SK-N-SH treated with all-trans-retinoic acid at 6 μM for 48 hours (cell line): Measurements from ENCODE around the gene CTCFL.

Experiments
- ATAC-seq: fragments of 200-7000 bp; cut with Tn5 transposase; 3 replicates; pipeline ENCODE4 v1.9.1; 2020; ENCODE audit warnings: mild to moderate bottlenecking, moderate library complexity
- ARNTL ChIP-seq: fragments of 450-650 bp; formaldehyde crosslinking; IDR thresholded peaks from 2 replicates; pipeline ENCODE4 v1.5.0; 2020; ENCODE audit warnings: low read depth, mild to moderate bottlenecking, moderate library complexity, borderline replicate concordance
- BACH2 ChIP-seq: fragments of 250-450 bp; sonication (Bioruptor Pico); IDR thresholded peaks from 2 replicates; pipeline ENCODE4 v1.9.0; 2021; ENCODE audit warnings: mild to moderate bottlenecking, borderline replicate concordance
- CREB5 ChIP-seq: fragments of 250-450 bp; sonication (Bioruptor Pico); IDR thresholded peaks from 2 replicates; pipeline ENCODE4 v1.5.1; 2020; ENCODE audit warnings: low read depth, mild to moderate bottlenecking, moderate library complexity
- CSDC2 ChIP-seq: fragments of 250-450 bp; sonication (Bioruptor Pico); IDR thresholded peaks from 2 replicates; pipeline ENCODE4 v1.5.0; 2020; ENCODE audit warnings: mild to moderate bottlenecking, moderate library complexity
- CSRNP3 ChIP-seq: fragments of 250-450 bp; sonication (Bioruptor Pico); IDR thresholded peaks from 2 replicates; pipeline ENCODE4 v1.5.1; 2021; ENCODE audit warnings: mild to moderate bottlenecking, moderate library complexity
- GLIS3 ChIP-seq: fragments of 250-450 bp; sonication (Bioruptor Pico); IDR thresholded peaks from 2 replicates; pipeline ENCODE4 v1.5.0; 2020; ENCODE audit warnings: mild to moderate bottlenecking, moderate library complexity
- ISL1 ChIP-seq: fragments of 250-450 bp; sonication (Bioruptor Pico); IDR thresholded peaks from 2 replicates; pipeline ENCODE4 v2.1.2; 2022; ENCODE audit warnings: mild to moderate bottlenecking, moderate library complexity
- OSR1 ChIP-seq: fragments of 250-450 bp; sonication (Bioruptor Pico); IDR thresholded peaks from 2 replicates; pipeline ENCODE4 v1.8.0; 2022; ENCODE audit warnings: moderate library complexity, mild to moderate bottlenecking, inconsistent platforms
- PATZ1 ChIP-seq: fragments of 250-450 bp; sonication (Bioruptor Pico); IDR thresholded peaks from 2 replicates; pipeline ENCODE4 v1.8.0; 2020; ENCODE audit warnings: mild to moderate bottlenecking, moderate library complexity, borderline replicate concordance
- POU6F1 ChIP-seq: fragments of 250-450 bp; sonication (Bioruptor Pico); IDR thresholded peaks from 2 replicates; pipeline ENCODE4 v1.8.0; 2021; ENCODE audit warnings: low read depth, mild to moderate bottlenecking, moderate library complexity, borderline replicate concordance
- PPARA ChIP-seq: fragments of 250-450 bp; sonication (Bioruptor Pico); IDR thresholded peaks from 2 replicates; pipeline ENCODE4 v1.5.0; 2020; ENCODE audit warnings: mild to moderate bottlenecking, borderline replicate concordance
- TCF4 ChIP-seq: fragments of 250-450 bp; sonication (Bioruptor Pico); IDR thresholded peaks from 2 replicates; pipeline ENCODE4 v1.8.0; 2021; ENCODE audit warnings: mild to moderate bottlenecking, moderate library complexity, borderline replicate concordance
- TOX ChIP-seq: fragments of 250-450 bp; sonication (Bioruptor Pico); IDR thresholded peaks from 2 replicates; pipeline ENCODE4 v1.8.0; 2021; ENCODE audit warnings: mild to moderate bottlenecking, moderate library complexity, borderline replicate concordance
- TSHZ2 ChIP-seq: fragments of 250-450 bp; sonication (Bioruptor Pico); IDR thresholded peaks from 2 replicates; pipeline ENCODE4 v1.5.0; 2020; ENCODE audit warnings: mild to moderate bottlenecking, moderate library complexity
- ZC3H10 ChIP-seq: fragments of 250-450 bp; sonication (Bioruptor Pico); IDR thresholded peaks from 2 replicates; pipeline ENCODE4 v1.5.1; 2021; ENCODE audit warnings: mild to moderate bottlenecking, moderate library complexity
- ZFP3 ChIP-seq: fragments of 250-450 bp; sonication (Bioruptor Pico); IDR thresholded peaks from 2 replicates; pipeline ENCODE4 v1.5.0; 2020; ENCODE audit warnings: mild to moderate bottlenecking, moderate library complexity
- ZFP30 ChIP-seq: fragments of 450-650 bp; formaldehyde crosslinking; IDR thresholded peaks from 2 replicates; pipeline ENCODE4 v1.5.0; 2022; ENCODE audit warnings: mild to moderate bottlenecking, moderate library complexity
- ZNF565 ChIP-seq: fragments of 450-650 bp; formaldehyde crosslinking; conservative IDR thresholded peaks from 2 replicates; pipeline ENCODE4 v1.5.0; 2020; ENCODE audit warnings: low read depth, mild to moderate bottlenecking, moderate library complexity
- ZNF70 ChIP-seq: fragments of 450-650 bp; formaldehyde crosslinking; IDR thresholded peaks from 2 replicates; pipeline ENCODE4 v1.5.0; 2020; ENCODE audit warnings: mild to moderate bottlenecking, moderate library complexity
- ZNF8 ChIP-seq: fragments of 450-650 bp; formaldehyde crosslinking; IDR thresholded peaks from 2 replicates; pipeline ENCODE4 v1.5.0; 2020; ENCODE audit warnings: mild to moderate bottlenecking, moderate library complexity

The CTCFL gene

GRCh38 chr20:57563522-57563921 lies 38.6 kb upstream of the CTCFL start:
- no peak for ATAC-seq
- TF ChIP-seq CSRNP3 (CRISPR knock-in tag) (no peak), BACH2 (CRISPR knock-in tag) (no peak), CSDC2 (CRISPR knock-in tag) (no peak), POU6F1 (no peak)
- TF ChIP-seq, all 23 proteins: peak for 0

GRCh38 chr20:57562541-57563465 lies 37.9 kb upstream of the CTCFL start:
- no peak for ATAC-seq

GRCh38 chr20:57561356-57562279 lies 36.7 kb upstream of the CTCFL start:
- no peak for ATAC-seq
- no peak for TF ChIP-seq TOX (CRISPR knock-in tag)
- TF ChIP-seq PPARA (CRISPR knock-in tag), result no peak
- TF ChIP-seq ZFP3 (CRISPR knock-in tag), result no peak
- TF ChIP-seq OSR1 (CRISPR knock-in tag), result no peak
- TF ChIP-seq TCF4 (CRISPR knock-in tag), result no peak
- TF ChIP-seq ZFP30 (CRISPR knock-in tag), result no peak
- no peak for TF ChIP-seq ZNF8 (CRISPR knock-in tag)
- TF ChIP-seq PATZ1 (CRISPR knock-in tag), result no peak
- TF ChIP-seq POU6F1, result no peak
- no peak for TF ChIP-seq ISL1 (CRISPR knock-in tag)
- no peak for TF ChIP-seq GLIS3
- TF ChIP-seq ZNF565, result no peak

More at GRCh38 chr20:57562541-57563465, 37.9 kb upstream of the CTCFL start:
- TF ChIP-seq OSR1 (CRISPR knock-in tag) (no peak), ZNF70 (CRISPR knock-in tag) (no peak), ZFP3 (CRISPR knock-in tag) (no peak), ARNTL (CRISPR knock-in tag) (no peak), ZC3H10 (CRISPR knock-in tag) (no peak), TSHZ2 (no peak), ZFP30 (CRISPR knock-in tag) (no peak), CREB5 (CRISPR knock-in tag) (no peak), CSDC2 (CRISPR knock-in tag) (no peak), GLIS3 (no peak)
